ENCODE measurements around the gene RUBCNL.

DNA sequence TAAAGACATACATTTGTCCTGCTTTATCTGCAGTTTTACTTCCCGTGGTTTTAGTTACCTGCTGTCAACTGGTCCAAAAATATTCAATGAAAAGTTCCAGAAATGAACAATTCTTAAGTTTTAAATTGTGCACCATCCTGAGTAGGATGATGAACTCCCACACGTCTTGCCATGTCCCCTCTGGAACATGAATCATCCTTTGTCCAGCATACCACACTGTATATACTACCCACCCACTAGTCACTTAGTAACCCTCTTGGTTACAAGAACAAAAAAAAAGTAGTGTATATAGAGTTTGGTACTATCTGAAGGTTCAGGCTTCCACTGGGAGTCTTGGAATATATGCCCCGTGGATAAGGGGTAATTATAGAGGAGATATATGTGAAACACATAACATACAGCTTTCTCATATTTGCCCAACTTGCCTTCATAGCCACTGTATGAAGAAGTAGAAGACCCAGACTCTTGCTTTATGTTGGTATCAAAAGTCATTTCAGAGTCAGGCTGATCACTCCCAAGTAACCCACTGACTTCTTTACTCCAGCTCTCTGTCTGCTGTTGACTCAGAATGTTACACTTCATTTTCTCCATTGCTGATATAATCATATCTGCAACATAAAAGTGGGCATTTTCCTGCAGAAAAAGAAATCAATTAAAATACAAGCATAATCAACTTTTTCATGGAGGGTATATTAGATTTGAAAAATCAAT is 19.3 kb downstream of the RUBCNL start:
- TF ChIP-seq, protein P1, sequence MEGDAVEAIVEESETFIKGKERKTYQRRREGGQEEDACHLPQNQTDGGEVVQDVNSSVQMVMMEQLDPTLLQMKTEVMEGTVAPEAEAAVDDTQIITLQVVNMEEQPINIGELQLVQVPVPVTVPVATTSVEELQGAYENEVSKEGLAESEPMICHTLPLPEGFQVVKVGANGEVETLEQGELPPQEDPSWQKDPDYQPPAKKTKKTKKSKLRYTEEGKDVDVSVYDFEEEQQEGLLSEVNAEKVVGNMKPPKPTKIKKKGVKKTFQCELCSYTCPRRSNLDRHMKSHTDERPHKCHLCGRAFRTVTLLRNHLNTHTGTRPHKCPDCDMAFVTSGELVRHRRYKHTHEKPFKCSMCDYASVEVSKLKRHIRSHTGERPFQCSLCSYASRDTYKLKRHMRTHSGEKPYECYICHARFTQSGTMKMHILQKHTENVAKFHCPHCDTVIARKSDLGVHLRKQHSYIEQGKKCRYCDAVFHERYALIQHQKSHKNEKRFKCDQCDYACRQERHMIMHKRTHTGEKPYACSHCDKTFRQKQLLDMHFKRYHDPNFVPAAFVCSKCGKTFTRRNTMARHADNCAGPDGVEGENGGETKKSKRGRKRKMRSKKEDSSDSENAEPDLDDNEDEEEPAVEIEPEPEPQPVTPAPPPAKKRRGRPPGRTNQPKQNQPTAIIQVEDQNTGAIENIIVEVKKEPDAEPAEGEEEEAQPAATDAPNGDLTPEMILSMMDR (IDR thresholded peaks at IDR 0.05; ENCODE audit: low read length), result no peak
- no peak for TF ChIP-seq EZH2phosphoT487 (IDR thresholded peaks at IDR 0.05; ENCODE audit: low read length)
- TF ChIP-seq EZH2 (optimal IDR thresholded peaks at IDR 0.05; ENCODE audit: low read depth, low read length), result no peak
